ENCODE results near the gene MAGI1. TPM values are rescaled to one million over a fixed set of nuclear protein-coding genes. Genes with fewer than 3 reads are reported as not detected.
"Not testable (repeated sequence)": the region's sequence is repeated elsewhere in the genome, so short reads cannot be mapped to it uniquely, and the experiment has no call there.

Gene MAGI1
- total RNA-seq, result 0.32 and 0.49 TPM in 2 replicates

DNA sequence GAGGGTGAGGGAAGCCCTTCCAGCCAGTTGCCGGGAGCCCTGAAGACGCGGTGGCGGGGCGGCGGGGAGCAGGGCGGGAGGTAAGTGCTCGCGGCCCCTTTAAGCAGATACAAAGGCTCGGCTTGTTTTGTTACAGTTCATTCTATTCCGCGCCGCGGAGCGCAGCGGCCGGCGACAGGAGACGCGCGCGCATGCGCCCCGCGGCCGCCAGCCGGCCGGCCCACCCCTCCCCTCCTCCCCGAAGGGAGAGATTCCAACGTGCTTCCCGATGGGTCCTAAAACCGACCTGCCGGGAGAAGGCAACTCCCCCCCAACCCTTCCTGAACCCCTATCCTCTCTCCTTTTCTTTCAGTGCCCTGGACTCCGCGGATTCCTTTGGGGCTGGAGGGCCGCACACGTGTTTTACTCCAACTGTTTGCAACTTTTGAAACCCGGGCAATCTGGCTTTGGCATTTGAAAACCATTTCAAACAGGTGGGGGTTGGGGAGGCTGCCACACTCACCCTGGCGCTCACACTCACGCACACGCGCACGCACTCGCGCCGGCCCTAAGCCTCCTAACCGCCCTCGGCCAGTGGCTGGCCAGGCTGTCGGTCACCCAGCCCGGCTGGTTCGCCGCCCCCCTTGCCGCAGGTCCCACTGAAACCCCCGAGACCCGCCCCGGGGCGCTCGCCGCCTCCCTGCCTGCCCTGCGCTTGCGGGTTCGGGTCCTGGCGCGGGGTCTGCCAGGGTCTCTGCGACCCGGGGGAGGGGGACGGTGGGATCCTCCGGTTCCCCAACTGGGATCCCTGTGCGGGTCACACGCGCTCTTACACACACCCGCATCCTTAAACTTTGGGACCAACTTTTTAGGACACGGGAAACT, at the start of gene MAGI1:
Gene MAGI1 (minus strand): TSS at position 193 of the 864 bp plus-strand sequence. CDS start 610 bp downstream, outside the sequence.
- intact Hi-C loops (cut with micrococcal nuclease), result no loop called here

- intact Hi-C loops (cut with micrococcal nuclease), result no loop called here
These were observed 45.1 kb upstream of the MAGI1 start for GRCh38 chr3:66083784-66084213.

DNA sequence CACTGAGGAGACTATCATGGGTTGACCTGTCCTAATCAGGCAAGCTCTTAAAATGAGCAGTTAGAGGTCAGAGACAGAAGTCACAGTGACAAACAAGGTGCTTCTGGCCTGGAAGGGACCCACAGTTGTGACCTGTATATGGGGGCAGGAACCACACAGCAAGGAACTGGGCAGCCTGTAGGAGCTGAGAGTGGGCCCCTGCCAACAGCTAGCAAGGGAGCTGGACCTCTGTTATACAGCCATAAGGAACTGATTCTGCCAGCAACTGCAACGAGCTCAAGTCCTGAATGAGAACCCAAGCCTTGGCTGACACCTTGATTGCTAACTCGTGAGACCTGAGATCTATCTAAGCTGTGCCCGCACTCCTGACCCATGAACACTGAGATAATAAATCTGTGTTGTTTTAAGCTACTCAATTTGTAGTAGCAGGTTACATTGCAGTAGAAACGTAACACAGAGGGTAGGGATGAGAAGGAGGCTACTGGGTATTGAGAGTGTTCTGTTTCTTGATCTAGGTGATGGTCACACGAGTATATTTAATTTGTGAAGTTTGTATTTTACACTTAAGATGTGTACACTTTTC, 44.5 kb upstream of the MAGI1 start:
- intact Hi-C loops (cut with micrococcal nuclease), result no loop called here

- intact Hi-C loops (cut with micrococcal nuclease), result no loop called here
These were observed 44.0 kb upstream of the MAGI1 start for GRCh38 chr3:66082679-66083078.

DNA sequence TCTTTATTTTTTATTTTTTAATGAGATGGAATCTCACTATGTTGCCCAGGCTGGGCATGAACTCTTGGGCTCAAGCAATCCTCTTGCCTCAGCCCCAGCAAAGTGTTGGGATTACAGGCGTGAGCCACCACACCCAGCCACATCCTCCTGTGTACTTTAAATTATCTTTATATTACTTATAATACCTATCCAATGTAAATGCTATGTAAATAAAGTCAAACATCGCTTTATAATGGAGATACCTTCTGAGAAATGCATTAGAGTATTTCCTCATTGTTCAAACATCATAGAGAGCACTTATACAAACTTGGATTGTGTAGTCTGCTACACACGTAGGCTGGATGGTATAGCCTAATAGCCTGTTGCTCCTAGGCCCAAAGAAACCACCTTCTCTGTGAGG, 41.4 kb upstream of the MAGI1 start:
- intact Hi-C loops (cut with micrococcal nuclease), result no loop called here

- intact Hi-C loops (cut with micrococcal nuclease), result no loop called here
These were observed 39.3 kb upstream of the MAGI1 start for GRCh38 chr3:66077973-66078372.

GRCh38 chr3:66076861-66077470, 38.2 kb upstream of the MAGI1 start:
- intact Hi-C loops (cut with micrococcal nuclease), result no loop called here

DNA sequence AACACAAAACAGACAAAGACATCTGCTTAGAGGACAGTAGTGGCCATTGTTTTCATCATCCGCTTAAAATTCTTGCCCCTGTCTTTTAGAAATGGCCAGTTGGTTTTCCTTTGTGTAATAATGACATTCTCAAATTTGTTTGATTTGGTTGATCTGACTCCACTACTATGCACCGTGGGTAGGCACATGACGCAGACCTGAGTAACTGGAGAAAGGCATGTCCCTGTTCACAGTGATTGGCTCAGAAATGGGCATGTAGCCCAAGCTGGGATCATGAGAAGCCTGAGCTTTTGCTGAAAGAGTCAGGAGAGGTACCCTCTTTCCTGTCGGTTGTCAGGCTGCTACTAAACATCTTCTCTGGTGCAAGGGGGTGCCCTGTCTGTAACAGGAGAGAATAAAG, 36.6 kb upstream of the MAGI1 start:
- intact Hi-C loops (cut with micrococcal nuclease), result no loop called here

DNA sequence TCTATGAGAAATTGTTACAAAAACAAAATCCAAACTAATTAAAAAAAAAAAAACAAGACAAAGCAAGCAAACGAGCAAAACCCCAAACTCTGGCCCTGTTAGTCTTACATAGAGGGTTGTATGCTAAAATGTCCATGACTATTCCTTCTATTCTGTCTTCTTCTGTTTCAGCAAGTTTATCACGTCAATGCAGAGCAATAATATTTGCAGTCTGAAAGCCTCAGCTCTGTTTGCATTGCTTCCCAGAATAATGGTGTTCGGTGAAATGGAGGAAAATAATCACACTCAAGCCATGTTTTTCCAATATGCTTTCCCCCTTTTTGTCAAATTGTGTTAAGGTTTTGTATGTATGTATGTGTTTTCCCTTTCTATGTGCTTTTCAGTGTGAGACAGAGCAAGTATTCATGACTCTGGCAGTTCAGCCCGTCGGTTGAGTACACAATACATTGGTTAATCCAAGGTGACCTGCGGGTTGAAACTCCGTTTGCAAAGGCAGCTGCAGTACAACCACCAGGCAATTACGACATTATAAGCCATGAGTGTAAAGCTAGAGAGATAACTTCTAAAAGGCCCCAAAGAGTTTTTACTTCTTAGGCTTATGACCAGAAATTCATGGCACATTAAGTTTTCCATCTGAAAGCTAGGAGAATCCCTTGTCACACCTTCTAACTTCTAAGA, 34.9 kb upstream of the MAGI1 start:
- intact Hi-C loops (cut with micrococcal nuclease), result no loop called here

- intact Hi-C loops (cut with micrococcal nuclease), result no loop called here
These were observed 29.5 kb upstream of the MAGI1 start for GRCh38 chr3:66068255-66068654.

DNA sequence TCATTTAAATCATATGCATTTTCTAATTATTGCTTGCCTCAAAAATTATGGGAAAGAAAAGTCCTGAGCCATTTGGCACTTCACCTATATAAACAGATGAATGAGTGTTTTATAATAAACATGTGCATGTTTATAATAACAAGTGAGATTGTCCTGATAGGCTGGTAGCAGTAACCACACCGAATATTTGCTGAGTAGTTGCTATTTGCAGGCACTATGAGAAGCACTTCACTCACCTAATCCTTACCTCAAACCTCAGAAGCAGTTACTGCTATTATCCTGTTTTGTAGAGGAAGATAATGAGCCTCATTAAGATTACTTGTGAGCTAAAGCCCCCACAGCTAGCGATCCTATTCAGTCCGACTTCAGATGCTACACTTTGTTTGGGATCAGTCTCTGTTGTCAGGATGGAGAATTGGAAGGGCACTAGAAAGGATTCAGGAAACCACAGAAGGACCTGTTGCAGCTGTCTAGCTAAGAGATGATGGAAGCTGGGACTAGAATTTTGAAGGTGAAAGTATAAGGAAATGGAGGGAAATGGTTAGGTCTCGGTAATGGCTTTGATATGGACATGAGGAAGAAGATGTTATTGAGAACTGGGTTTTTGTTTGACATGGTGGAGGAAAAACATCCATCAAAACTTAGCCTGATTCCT, 28.4 kb upstream of the MAGI1 start:
- intact Hi-C loops (cut with micrococcal nuclease), result no loop called here

GRCh38 chr3:66055289-66055688, 16.6 kb upstream of the MAGI1 start:
- intact Hi-C loops (cut with micrococcal nuclease), result no loop called here

GRCh38 chr3:66053550-66054094, 14.9 kb upstream of the MAGI1 start:
- intact Hi-C loops (cut with micrococcal nuclease), result no loop called here

GRCh38 chr3:66052721-66053549, 14.2 kb upstream of the MAGI1 start:
- intact Hi-C loops (cut with micrococcal nuclease), result no loop called here

GRCh38 chr3:66050821-66051220, 12.1 kb upstream of the MAGI1 start:
- intact Hi-C loops (cut with micrococcal nuclease), result no loop called here

GRCh38 chr3:66048051-66048395, 9.3 kb upstream of the MAGI1 start:
- intact Hi-C loops (cut with micrococcal nuclease), result no loop called here

GRCh38 chr3:66047311-66048050, 8.8 kb upstream of the MAGI1 start:
- intact Hi-C loops (cut with micrococcal nuclease), result no loop called here

DNA sequence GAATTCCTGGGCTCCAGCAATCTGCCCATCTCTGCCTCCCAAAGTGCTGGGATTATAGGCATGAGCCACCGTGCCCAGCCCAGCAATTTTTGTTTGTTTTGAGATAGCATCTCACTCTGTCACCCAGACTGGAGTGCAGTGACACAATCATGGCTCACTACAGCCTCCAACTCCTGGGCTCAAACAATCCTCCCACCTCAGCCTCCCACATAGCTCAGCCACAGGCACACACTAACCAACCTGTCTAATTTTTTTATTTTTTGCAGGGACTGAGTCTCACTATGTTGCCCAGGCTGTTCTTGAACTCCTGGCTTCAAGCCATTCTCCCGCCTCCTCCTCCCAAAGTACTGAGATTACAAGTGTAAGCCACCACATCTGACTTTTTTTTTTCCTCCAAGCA, 7.6 kb upstream of the MAGI1 start:
- intact Hi-C loops (cut with micrococcal nuclease), result not testable (repeated sequence)

GRCh38 chr3:66041828-66042227, 3.1 kb upstream of the MAGI1 start:
- intact Hi-C loops (cut with micrococcal nuclease), result no loop called here

- intact Hi-C loops (cut with micrococcal nuclease), result no loop called here
These were observed 2.4 kb upstream of the MAGI1 start for GRCh38 chr3:66041116-66041515.
